Adrenal gland (tissue), 5 donors: ENCODE measurements around the gene ITPKC.

Source experiments
- POLR2A ChIP-seq, 2 donors: fragments of 450-650 bp; IDR thresholded peaks; one replicate each; pipeline ENCODE4 v1.6.1; 2017; ENCODE audit warnings: antibody characterized with exemption in 2 of 2, mild to moderate bottlenecking in 2 of 2, moderate library complexity in 1 of 2
- TF ChIP-seq, protein P1 (sequence below), 6 experiments: fragments of 450-650 bp in 4 of 6; fragments of 200-600 bp in 2 of 6; sonication (generic) in 1 of 6; IDR thresholded peaks; 1 replicate in 5 of 6; 2 replicates in 1 of 6; pipeline versions ENCODE4 v1.5.1 to v1.8.0; 2016 to 2021; ENCODE audit warnings: antibody characterized with exemption in 6 of 6, mild to moderate bottlenecking in 2 of 6, moderate library complexity in 1 of 6
- donor health status: DM: no; HTN: no; CAD: no.

DNA sequence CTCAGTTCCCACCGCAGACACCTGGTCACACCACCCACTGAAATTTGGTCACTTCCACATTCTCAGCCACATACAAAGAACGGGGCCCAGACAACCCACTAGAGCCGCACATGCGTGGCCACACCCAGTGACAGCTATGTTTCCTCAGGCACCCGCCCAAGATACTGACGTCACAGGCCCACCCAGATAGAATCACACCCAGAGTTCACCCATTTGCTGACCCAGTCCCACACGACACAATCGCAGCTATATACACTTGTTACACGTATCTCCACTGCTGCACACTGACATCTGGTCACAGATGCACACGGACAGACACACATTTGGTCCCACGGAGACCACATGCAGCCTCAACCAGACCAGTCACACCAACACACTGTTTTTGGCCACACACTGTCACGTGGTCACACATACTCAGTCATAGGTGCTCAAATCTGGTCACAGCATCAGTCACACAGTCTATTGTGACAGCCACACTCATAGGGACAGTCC is 29.3 kb upstream of the ITPKC start:
- TF ChIP-seq POLR2A (IDR thresholded peaks at IDR 0.05) = no peak
- TF ChIP-seq, protein P1, sequence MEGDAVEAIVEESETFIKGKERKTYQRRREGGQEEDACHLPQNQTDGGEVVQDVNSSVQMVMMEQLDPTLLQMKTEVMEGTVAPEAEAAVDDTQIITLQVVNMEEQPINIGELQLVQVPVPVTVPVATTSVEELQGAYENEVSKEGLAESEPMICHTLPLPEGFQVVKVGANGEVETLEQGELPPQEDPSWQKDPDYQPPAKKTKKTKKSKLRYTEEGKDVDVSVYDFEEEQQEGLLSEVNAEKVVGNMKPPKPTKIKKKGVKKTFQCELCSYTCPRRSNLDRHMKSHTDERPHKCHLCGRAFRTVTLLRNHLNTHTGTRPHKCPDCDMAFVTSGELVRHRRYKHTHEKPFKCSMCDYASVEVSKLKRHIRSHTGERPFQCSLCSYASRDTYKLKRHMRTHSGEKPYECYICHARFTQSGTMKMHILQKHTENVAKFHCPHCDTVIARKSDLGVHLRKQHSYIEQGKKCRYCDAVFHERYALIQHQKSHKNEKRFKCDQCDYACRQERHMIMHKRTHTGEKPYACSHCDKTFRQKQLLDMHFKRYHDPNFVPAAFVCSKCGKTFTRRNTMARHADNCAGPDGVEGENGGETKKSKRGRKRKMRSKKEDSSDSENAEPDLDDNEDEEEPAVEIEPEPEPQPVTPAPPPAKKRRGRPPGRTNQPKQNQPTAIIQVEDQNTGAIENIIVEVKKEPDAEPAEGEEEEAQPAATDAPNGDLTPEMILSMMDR (IDR thresholded peaks at IDR 0.05) = no peak
